ENCODE results near the gene ZSWIM5. TPM values are rescaled to one million over a fixed set of nuclear protein-coding genes. Genes with fewer than 3 reads are reported as not detected.

Gene ZSWIM5
- 0.16 and 11.3 TPM in 2 replicates for total RNA-seq

GRCh38 chr1:45205910-45206721, at the start of gene ZSWIM5:
TSS of gene ZSWIM5 (minus strand) at chr1:45206605. CDS start at chr1:45206350, 255 bp downstream.

DNA sequence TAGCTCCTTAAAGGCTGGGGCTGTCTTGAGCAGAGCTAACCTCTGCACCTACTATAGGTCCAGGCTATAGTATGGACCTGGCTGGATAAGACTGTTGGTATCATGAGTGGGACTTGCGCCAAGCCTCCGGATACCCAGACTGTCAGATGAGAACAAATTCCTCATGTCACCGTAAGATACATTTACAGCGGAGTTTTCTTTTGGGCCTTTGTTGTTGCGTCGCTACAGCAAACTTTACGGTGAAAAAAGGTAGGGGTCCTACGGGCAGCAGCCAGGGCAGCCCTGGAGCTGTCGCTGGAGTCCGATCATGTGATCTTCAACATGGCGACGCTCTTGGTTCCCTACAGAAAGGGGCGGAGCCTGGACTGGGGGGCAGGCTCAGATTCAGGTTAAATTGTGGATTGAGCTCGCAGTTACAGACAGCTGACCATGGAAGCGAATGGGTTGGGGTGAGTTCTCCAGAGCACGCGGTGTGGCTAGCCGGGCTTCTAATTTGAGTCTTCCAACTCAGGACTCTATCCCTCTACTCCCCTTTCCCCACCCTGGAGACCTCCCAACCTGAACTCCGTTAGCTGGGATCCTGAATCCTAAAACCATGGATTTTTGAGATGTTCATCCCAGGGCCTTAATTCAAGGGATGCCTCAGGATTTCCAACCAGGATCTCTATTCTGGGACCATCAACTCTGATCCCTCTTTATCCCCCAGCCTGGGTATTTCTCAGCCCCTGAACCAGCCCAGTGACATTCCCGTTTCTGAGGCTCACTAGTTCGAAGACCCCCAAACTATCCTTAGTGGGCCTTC, 194.4 kb downstream of the ZSWIM5 start, which contains the start of gene UROD:
UROD (plus strand) TSS at position 418 of the 802 bp plus-strand sequence; CDS start at position 430, 12 bp downstream.

DNA sequence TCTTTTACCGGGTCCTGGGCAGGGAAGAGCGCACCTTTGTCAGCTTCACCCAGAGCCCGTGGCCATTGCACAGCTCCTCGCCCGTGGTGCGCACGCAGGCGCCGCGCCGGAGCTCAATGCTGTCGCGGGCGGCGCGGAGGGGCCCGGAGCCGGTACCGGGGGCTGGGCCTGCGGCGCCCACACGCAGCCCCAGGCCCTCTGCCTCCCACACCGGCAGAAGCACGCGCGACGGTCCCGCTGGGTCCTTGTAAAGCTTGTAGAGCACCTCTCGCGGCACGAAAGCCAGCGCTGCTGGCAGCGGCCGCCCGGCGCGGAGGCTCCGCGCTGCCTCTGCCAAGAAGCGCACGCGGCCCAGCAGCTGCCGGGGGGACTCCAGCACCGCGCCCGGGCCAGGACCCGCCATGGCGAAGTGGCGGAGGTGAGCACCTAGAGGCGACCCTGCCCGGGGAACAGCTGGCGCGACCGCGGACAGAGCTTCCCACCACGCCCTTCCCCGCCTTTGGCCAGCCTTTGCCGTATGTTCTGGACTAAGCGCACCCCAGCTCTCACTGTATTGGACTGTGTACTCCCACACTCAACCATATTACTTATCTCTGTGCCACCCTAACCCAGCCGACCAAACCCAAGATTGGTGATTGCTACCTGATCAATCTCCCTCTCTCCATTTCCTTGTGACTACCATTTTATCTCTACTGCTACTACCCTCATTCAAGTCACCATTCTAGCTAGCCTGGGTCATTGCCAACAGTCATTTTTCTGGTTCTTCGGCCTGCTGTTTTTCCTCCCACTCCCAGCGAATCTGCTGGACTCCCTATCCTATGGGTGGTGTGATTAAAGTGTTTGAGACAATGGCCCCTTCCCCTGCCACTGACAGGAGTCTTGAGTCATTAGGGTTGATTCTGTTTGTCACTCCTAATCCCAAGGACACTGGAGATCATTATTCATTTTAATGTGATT, 195.3 kb downstream of the ZSWIM5 start, which contains the start of gene HECTD3:
HECTD3 (minus strand) TSS at position 470 of the 957 bp plus-strand sequence; CDS start at position 403, 67 bp downstream.

Other genes with a start within 250 kb of the ZSWIM5 start
- gene EIF2B3, start 220.0 kb downstream of the ZSWIM5 start, total RNA-seq, result 20.4 and 31.0 TPM in 2 replicates
- 21.9 and 49.4 TPM in 2 replicates for gene HECTD3, start 195.3 kb downstream of the ZSWIM5 start, total RNA-seq
- gene UROD, start 194.4 kb downstream of the ZSWIM5 start, total RNA-seq, result 234 and 261 TPM in 2 replicates
- 1.4 and 1.5 TPM in 2 replicates for gene HPDL, start 120.3 kb upstream of the ZSWIM5 start, total RNA-seq
- 13.4 and 23.4 TPM in 2 replicates for gene TOE1, start 133.6 kb upstream of the ZSWIM5 start, total RNA-seq
- gene MUTYH, start 133.8 kb upstream of the ZSWIM5 start, total RNA-seq, result 10.7 and 16.8 TPM in 2 replicates

Measured in bladder microvascular endothelial cell (primary cell).